Astrocyte of the cerebellum (primary cell): ENCODE measurements around the gene ZFP36.

Experiments used
- DNase-seq: peaks from one replicate; pipeline ENCODE4 v3.0.0-alpha.2; 2011; ENCODE audit warnings: low read depth
- H3K4me3 ChIP-seq: 2 replicates; pipeline ENCODE4 v1.5.1; 2011; ENCODE audit warnings: mild to moderate bottlenecking, low read depth, low read length, moderate library complexity
- in situ Hi-C: cut with HindIII; loops from 2 replicates; pipeline ENCODE4 v1.10.0; 2017; ENCODE audit warnings: low sequenced_read_pairs
- TF ChIP-seq, protein P1 (sequence below): IDR thresholded peaks from 2 replicates; pipeline ENCODE4 v1.5.1; 2012; ENCODE audit warnings: low read length, low read depth, moderate library complexity, mild to moderate bottlenecking; ENCODE audit errors: missing control alignments

Gene ZFP36

DNA sequence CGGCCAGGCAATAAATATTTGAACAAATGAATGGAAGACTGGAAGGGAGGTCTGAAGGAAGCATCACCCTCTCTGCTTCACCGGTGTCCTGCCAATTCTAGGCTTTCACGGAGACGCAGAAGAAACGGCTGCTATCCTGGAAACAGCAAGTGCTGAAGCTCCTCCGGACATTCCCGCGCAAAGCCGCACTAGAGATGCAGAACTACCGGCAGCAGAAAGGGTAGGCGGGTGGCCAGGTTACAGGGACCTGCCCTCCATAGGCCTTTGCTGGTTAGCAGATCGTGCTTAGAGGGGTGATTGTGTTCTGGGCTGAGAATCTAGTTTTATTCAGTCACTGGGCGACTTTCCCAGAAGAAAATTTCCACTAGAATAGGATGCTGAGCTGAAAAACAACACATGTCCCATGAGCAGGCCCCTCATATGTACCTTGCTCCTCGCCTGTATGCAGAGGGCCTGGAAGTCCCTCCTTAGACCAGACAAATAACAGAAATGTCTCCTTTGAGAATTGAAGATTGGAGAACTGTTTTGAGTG is 26.7 kb upstream of the ZFP36 start:
- H3K4me3 ChIP-seq = no peak overlapping the region
- in situ Hi-C loops = no loop called here
- DNase-seq = no peak
- TF ChIP-seq, protein P1, sequence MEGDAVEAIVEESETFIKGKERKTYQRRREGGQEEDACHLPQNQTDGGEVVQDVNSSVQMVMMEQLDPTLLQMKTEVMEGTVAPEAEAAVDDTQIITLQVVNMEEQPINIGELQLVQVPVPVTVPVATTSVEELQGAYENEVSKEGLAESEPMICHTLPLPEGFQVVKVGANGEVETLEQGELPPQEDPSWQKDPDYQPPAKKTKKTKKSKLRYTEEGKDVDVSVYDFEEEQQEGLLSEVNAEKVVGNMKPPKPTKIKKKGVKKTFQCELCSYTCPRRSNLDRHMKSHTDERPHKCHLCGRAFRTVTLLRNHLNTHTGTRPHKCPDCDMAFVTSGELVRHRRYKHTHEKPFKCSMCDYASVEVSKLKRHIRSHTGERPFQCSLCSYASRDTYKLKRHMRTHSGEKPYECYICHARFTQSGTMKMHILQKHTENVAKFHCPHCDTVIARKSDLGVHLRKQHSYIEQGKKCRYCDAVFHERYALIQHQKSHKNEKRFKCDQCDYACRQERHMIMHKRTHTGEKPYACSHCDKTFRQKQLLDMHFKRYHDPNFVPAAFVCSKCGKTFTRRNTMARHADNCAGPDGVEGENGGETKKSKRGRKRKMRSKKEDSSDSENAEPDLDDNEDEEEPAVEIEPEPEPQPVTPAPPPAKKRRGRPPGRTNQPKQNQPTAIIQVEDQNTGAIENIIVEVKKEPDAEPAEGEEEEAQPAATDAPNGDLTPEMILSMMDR = no peak

GRCh38 chr19:39380521-39381502 is 25.8 kb upstream of the ZFP36 start:
- DNase-seq = no peak
- in situ Hi-C loops = no loop called here
- H3K4me3 ChIP-seq = no peak overlapping the region
- TF ChIP-seq, protein P1 = no peak

DNA sequence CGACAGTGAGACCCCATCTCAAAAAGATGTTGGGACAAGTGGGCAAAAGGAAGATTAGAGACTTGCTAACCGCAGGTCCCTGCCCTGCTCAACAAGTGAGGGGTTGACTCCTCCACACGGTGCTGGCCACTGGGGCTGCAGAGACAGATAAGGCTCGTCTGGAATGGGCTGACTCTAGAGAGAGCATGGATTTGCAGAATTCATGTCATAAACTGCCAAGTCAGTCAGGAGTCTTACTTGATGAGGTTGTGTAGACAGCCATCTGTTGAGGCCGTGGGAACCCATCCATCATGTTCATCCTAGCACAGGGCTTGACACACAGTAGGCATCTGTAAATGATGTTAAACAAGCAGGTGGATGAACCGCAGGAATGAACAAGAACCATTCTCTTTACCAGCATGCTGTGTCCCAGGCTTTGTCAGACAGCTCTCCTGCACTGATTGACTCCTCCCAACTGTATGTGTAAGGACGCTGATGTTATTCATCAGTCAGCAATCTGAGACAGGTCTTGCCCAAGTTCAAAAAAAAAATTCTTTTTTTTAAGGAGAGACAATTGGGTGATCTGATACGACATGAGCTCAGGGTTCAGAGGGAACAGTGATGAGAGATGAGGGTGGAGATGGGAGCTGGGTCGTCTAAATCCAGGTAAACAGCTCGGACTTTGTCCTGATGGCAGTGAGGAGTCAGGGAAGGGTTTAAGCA is 24.6 kb upstream of the ZFP36 start:
- no peak for DNase-seq
- no peak overlapping the region for H3K4me3 ChIP-seq
- TF ChIP-seq, protein P1 = no peak
- in situ Hi-C loops = no loop called here

- in situ Hi-C loops = no loop called here
- TF ChIP-seq, protein P1 = no peak
Measured at GRCh38 chr19:39382991-39383828, 23.4 kb upstream of the ZFP36 start.

GRCh38 chr19:39384839-39385568 is 21.6 kb upstream of the ZFP36 start:
- TF ChIP-seq, protein P1 = no peak
- no peak for DNase-seq
- in situ Hi-C loops = no loop called here
- H3K4me3 ChIP-seq = no peak overlapping the region

More at GRCh38 chr19:39382991-39383828, 23.4 kb upstream of the ZFP36 start:
- no peak for DNase-seq
- H3K4me3 ChIP-seq = no peak overlapping the region
